HFFc6 (cell line): ENCODE data around the gene RER1. TPM values are rescaled to one million over a fixed set of nuclear protein-coding genes. Genes with fewer than 3 reads are reported as not detected.

Source experiments
- DNase-seq: peaks from one replicate; pipeline ENCODE4 v3.0.0-alpha.2; 2018
- H3K27ac Mint-ChIP-seq: 2 replicates; pipeline ENCODE4 v1.8.0; 2020; ENCODE audit warnings: mild to moderate bottlenecking, mixed read lengths
- H3K27me3 Mint-ChIP-seq: 2 replicates; pipeline ENCODE4 v1.8.0; 2021; ENCODE audit warnings: mild to moderate bottlenecking, moderate library complexity, mixed read lengths; ENCODE audit not compliant: insufficient read depth
- H3K36me3 Mint-ChIP-seq: 2 replicates; pipeline ENCODE4 v1.8.0; 2021; ENCODE audit warnings: low read depth, mixed read lengths
- H3K4me1 Mint-ChIP-seq: 2 replicates; pipeline ENCODE4 v1.8.0; 2020; ENCODE audit warnings: low read depth, mixed read lengths
- H3K4me3 Mint-ChIP-seq: 2 replicates; pipeline ENCODE4 v1.8.0; 2020; ENCODE audit warnings: mild to moderate bottlenecking, moderate library complexity, mixed read lengths
- H3K9me3 Mint-ChIP-seq: 2 replicates; pipeline ENCODE4 v1.8.0; 2020; ENCODE audit warnings: mild to moderate bottlenecking, mixed read lengths
- total RNA-seq, 6 experiments: library from RNA; stranded (reverse); fragmentation: NEBNext Ultra II Directional; extraction: Animal tissue kit (Norgen Biotek cat#: 25700); gene quantifications; 2 replicates in 1 of 6; 3 replicates in 5 of 6; pipeline ENCODE4 v1.2.3, GENCODE V29; 2021
- TF ChIP-seq, protein P1 (sequence below): fragments of 200-600 bp; sonication (generic); IDR thresholded peaks from 2 replicates; pipeline ENCODE4 v1.5.0; 2021; ENCODE audit warnings: antibody characterized with exemption, mild to moderate bottlenecking

RER1 gene
- total RNA-seq, 6 experiments from 2014 or later, result 254 to 303 (median 283) TPM

DNA sequence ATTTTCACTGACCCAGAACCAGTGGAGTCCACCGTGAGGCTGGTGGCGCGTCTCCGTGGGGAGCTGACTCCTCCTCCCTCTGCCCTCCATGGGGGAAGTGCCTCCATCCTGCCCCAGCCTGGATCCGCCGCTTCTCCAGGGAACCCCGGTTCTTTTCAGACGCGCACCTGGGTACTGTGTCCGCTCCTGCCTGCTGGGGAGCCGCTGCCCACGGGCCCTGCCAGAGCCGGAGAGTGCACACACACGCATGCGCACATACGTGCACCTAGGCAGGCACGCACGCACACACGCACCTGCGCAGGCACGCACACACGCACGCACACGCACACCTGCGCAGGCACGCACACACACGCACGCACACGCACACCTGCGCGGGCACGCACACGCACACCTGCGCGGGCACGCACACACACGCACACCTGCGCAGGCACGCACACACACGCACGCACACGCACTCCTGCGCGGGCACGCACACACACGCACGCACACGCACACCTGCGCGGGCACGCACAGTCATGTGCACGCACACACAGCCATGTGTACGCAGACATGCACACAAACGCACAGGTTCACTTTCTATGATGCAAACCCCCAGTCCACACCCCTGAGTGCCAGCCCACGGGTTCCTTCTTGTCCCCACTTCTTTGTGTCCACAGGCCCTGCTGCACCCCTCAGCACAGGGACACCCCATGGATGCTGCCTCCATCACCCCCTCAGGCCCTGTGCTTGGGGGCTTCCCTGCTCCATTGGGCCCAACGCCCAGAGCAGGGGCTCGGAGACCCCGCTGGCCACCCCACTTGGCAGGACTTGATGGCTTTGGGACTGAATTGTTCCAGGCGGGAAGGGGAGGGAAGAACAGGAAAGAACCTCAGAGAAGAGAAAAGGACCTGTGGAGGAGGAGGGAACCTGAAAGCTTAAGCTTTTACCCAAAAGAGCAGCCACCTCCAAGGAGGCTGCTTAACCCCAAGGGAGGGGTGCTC is 43.0 kb upstream of the RER1 start:
- no peaks in the 10 kb centered on the region for H3K36me3 Mint-ChIP-seq
- H3K4me3 Mint-ChIP-seq, result no peak overlapping the region
- 0 out of 2 replicates have a peak, but pooled peaks cover 6% of the 10 kb centered on the region for H3K4me1 Mint-ChIP-seq
- H3K27ac Mint-ChIP-seq, result no peak overlapping the region
- peaks cover 15% of the 10 kb centered on the region for H3K27me3 Mint-ChIP-seq
- DNase-seq, result no peak
- TF ChIP-seq, protein P1, sequence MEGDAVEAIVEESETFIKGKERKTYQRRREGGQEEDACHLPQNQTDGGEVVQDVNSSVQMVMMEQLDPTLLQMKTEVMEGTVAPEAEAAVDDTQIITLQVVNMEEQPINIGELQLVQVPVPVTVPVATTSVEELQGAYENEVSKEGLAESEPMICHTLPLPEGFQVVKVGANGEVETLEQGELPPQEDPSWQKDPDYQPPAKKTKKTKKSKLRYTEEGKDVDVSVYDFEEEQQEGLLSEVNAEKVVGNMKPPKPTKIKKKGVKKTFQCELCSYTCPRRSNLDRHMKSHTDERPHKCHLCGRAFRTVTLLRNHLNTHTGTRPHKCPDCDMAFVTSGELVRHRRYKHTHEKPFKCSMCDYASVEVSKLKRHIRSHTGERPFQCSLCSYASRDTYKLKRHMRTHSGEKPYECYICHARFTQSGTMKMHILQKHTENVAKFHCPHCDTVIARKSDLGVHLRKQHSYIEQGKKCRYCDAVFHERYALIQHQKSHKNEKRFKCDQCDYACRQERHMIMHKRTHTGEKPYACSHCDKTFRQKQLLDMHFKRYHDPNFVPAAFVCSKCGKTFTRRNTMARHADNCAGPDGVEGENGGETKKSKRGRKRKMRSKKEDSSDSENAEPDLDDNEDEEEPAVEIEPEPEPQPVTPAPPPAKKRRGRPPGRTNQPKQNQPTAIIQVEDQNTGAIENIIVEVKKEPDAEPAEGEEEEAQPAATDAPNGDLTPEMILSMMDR, result no peak
- no peaks in the 10 kb centered on the region for H3K9me3 Mint-ChIP-seq

DNA sequence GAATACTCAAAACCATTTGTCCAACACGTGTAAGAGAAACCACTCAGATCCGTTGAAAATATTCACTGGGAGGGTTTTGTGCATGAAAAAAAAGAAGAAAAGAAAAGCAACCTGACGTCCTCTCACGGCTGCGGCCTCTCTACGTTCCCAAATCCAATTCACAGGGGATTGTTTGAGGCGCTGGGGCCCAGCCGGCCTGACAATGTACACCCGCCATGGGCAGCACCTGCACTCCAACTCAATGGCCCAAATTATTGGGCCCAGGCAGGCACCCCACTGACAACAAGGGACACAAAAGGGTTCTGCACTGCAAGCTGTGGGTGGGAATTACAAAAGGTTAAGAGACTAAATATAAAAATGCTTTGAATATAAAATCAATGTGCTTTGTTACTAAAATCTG is 41.8 kb upstream of the RER1 start:
- TF ChIP-seq, protein P1, result no peak
- no peaks in the 10 kb centered on the region for H3K36me3 Mint-ChIP-seq
- no peaks in the 10 kb centered on the region for H3K9me3 Mint-ChIP-seq
- H3K27me3 Mint-ChIP-seq, result peaks cover 19% of the 10 kb centered on the region
- 0 out of 2 replicates have a peak, but pooled peaks cover 6% of the 10 kb centered on the region for H3K4me1 Mint-ChIP-seq
- no peak overlapping the region for H3K4me3 Mint-ChIP-seq
- H3K27ac Mint-ChIP-seq, result no peak overlapping the region
- no peak for DNase-seq

DNA sequence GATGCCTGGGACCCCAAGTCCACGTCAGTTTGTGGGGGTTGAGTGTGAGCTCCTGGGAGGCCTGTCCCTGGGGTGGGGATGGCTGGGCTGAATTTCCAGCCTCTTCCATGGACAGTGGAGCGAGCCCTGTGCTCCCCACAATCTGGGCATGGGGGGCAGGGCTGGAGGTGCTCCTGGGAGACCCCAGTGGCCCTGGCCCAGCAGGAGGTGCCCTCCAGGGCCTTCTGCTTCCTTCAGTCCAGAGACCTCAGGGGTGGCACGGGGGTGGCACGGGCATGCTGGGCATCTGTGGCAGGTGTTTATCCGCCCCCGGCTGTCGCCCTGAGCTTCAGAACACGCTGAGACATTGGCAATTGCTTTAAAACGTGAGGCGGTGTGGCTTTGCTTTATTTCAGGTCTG is 41.1 kb upstream of the RER1 start:
- 0 out of 2 replicates have a peak, but pooled peaks cover 6% of the 10 kb centered on the region for H3K4me1 Mint-ChIP-seq
- no peak for DNase-seq
- no peaks in the 10 kb centered on the region for H3K36me3 Mint-ChIP-seq
- H3K27me3 Mint-ChIP-seq, result peaks cover 16% of the 10 kb centered on the region
- TF ChIP-seq, protein P1, result no peak
- no peaks in the 10 kb centered on the region for H3K9me3 Mint-ChIP-seq
- no peak overlapping the region for H3K4me3 Mint-ChIP-seq
- no peak overlapping the region for H3K27ac Mint-ChIP-seq

DNA sequence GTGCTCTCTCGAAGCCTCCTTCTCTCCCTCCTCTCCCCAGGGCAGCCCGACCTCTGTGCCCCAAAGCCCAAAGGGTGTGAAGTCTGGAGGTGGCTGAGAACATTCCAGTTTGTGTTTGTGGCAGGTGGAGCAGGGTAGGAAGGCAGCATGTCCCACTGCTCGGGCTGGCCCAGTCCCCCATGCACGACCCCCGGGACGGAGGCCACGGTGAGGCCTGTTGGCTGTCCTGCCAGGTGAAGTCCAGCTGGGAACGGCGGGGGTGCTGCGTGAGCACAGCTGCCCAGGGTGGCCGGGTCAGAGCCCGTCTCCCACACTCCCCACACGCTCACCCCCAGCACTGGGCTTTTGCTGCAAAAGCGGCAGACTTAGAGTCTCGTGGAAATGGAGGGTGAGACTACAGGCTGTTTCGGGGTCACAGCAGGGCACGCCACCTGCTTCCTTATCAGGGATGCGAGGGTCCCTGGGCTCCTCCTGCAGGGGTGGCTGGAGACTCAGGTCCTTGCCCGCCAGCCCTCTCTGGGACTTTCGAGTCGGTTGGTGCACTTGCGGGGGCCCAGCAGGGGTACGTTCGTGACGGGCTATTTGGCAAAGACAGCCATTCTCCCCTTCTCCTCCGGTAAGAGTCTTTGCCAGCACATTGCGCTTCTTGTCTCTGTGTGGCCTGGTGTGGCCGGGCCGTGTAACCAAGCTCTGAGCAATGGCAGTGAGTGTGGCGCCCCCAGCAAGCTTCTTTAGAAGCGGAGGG is 40.6 kb upstream of the RER1 start:
- 0 out of 2 replicates have a peak, but pooled peaks cover 6% of the 10 kb centered on the region for H3K4me1 Mint-ChIP-seq
- no peak for DNase-seq
- H3K27me3 Mint-ChIP-seq, result peaks cover 15% of the 10 kb centered on the region
- TF ChIP-seq, protein P1, result no peak
- H3K4me3 Mint-ChIP-seq, result no peak overlapping the region
- no peaks in the 10 kb centered on the region for H3K9me3 Mint-ChIP-seq
- no peak overlapping the region for H3K27ac Mint-ChIP-seq
- no peaks in the 10 kb centered on the region for H3K36me3 Mint-ChIP-seq

DNA sequence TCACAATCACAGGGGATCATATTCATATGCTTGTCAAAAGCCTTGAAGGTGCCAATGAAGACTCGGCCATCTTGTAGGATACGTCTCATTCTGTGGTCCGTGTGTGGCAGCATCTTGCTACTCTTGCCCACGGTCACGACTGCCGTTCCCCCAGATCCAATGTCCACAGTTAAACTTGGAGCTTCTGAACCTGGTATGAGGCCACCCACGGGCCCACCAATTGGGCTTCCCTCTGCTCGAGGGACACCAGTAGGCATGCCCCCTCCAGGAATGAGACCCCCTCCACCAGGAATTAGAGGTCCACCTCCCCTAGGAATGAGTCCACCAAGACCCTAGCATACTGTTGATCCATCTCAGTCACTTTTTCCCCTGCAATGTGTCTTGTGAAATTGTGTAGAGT is 39.9 kb upstream of the RER1 start:
- Mint-ChIP-seq H3K9me3 (no peaks in the 10 kb centered on the region), H3K27ac (no peak overlapping the region), H3K4me3 (no peak overlapping the region), H3K27me3 (peaks cover 15% of the 10 kb centered on the region), H3K36me3 (no peaks in the 10 kb centered on the region), H3K4me1 (0 out of 2 replicates have a peak, but pooled peaks cover 6% of the 10 kb centered on the region)
- no peak for DNase-seq
- TF ChIP-seq, protein P1, result no peak
